ENCODE data around the gene TOM1. TPM values are rescaled to one million over a fixed set of nuclear protein-coding genes. Genes with fewer than 3 reads are reported as not detected.

TOM1 gene
- total and polyA plus RNA-seq, 10 donors = 19.9 to 92.1 (median 49.8) TPM

GRCh38 chr22:35344956-35345690 lies 45.4 kb downstream of the TOM1 start:
- H3K27me3 ChIP-seq (replicated peaks in 1 of 7) = no peaks in the 10 kb centered on the region
- H3K9me3 ChIP-seq = no peaks in the 10 kb centered on the region
- no peak overlapping the region for H3K4me3 ChIP-seq
- DNase-seq = no peak
- H3K36me3 ChIP-seq = peaks cover 0 to 88% (median 57%) of the 10 kb centered on the region in 6 donors
- peaks cover 0 to 20% (median 5%) of the 10 kb centered on the region in 6 donors for H3K4me1 ChIP-seq
- TF ChIP-seq CTCF (IDR thresholded peaks at IDR 0.05 in 8 of 11, conservative IDR thresholded peaks at IDR 0.05 in 3 of 11) = no peak
- peak in 2 of 3 donors; percentile 24 to 56 for TF ChIP-seq POLR2AphosphoS5 (IDR thresholded peaks at IDR 0.05)
- intact Hi-C loops (cut with DNase I; ENCODE audit: low total_unique reads) = no loop called here
- peak overlapping the region in 3 of 8 donors; percentile 18 to 59 (median 28) for H3K27ac ChIP-seq
- WGBS, 5 donors = 84 to 93% (median 88%) methylated on average over 8 to 14 of the region's 14 CpGs

GRCh38 chr22:35345808-35346505 lies 46.3 kb downstream of the TOM1 start:
- DNase-seq = no peak
- intact Hi-C loops (cut with DNase I; ENCODE audit: low total_unique reads) = no loop called here
- 82 to 94% (median 92%) methylated on average over 7 to 11 of the region's 11 CpGs for WGBS, 5 donors
- Histone ChIP-seq H3K4me3 (no peak overlapping the region), H3K36me3 (peaks cover 0 to 80% (median 48%) of the 10 kb centered on the region in 6 donors), H3K27me3 (replicated peaks in 1 of 7) (no peaks in the 10 kb centered on the region), H3K9me3 (no peaks in the 10 kb centered on the region), H3K4me1 (peaks cover 0 to 29% (median 14%) of the 10 kb centered on the region in 6 donors), H3K27ac (peak overlapping the region in 2 of 8 donors; percentile 13 to 59)
- TF ChIP-seq POLR2AphosphoS5 (IDR thresholded peaks at IDR 0.05) (peak in 1 of 3 donors; percentile 32), CTCF (IDR thresholded peaks at IDR 0.05 in 8 of 11, conservative IDR thresholded peaks at IDR 0.05 in 3 of 11) (no peak)

DNA sequence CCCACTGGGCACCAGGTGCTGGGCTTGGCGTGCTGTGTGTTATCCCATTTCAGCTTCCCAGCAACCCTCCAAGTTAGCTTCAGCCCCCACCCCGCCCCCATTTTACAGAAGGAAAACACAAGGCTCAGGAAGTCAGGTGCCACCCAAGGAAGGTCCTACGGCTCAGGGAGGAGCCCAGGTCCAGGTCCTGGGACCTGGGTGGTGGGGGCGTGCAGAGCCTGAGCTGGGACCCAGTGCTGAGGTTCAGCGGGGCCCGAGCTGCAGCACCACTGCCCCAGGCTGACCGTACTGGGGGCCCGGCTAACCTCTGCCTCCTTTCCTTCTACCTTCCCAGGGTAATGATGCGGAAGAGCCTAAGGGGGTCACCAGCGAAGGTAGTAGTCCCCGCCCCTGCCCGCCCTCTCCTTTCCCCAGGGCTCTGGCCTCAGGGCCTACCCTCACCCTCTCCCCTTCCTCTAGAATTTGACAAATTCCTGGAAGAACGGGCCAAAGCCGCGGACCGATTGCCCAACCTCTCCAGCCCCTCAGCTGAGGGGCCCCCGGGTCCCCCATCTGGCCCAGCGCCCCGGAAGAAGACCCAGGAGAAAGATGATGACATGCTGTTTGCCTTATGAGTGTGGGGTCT lies 47.0 kb downstream of the TOM1 start:
- TF ChIP-seq CTCF (IDR thresholded peaks at IDR 0.05 in 8 of 11, conservative IDR thresholded peaks at IDR 0.05 in 3 of 11) (no peak), POLR2A (IDR thresholded peaks at IDR 0.05) (no peak), POLR2AphosphoS5 (IDR thresholded peaks at IDR 0.05) (no peak)
- Histone ChIP-seq H3K27ac (no peak overlapping the region), H3K9me3 (no peaks in the 10 kb centered on the region), H3K4me1 (peaks cover 7 to 29% (median 21%) of the 10 kb centered on the region in 6 donors), H3K36me3 (peaks cover 0 to 73% (median 41%) of the 10 kb centered on the region in 6 donors), H3K4me3 (no peak overlapping the region), H3K27me3 (replicated peaks in 1 of 7) (no peaks in the 10 kb centered on the region)
- intact Hi-C loops (cut with DNase I; ENCODE audit: low total_unique reads) = no loop called here
- no peak for DNase-seq
- WGBS, 5 donors = 86 to 97% (median 91%) methylated on average over 14 to 19 of the region's 19 CpGs

- 86 to 95% (median 94%) methylated on average over 10 of the region's 10 CpGs for WGBS, 5 donors
- intact Hi-C loops (cut with DNase I; ENCODE audit: low total_unique reads) = no loop called here
- DNase-seq = no peak
- no peak overlapping the region for H3K4me3 ChIP-seq
- H3K27ac ChIP-seq = no peak overlapping the region
- H3K9me3 ChIP-seq = no peaks in the 10 kb centered on the region
- H3K4me1 ChIP-seq = peaks cover 14 to 36% (median 29%) of the 10 kb centered on the region in 6 donors
- no peak for TF ChIP-seq POLR2A (IDR thresholded peaks at IDR 0.05)
- no peak for TF ChIP-seq POLR2AphosphoS5 (IDR thresholded peaks at IDR 0.05)
- no peak for TF ChIP-seq CTCF (IDR thresholded peaks at IDR 0.05 in 8 of 11, conservative IDR thresholded peaks at IDR 0.05 in 3 of 11)
- peaks cover 0 to 65% (median 35%) of the 10 kb centered on the region in 6 donors for H3K36me3 ChIP-seq
- no peaks in the 10 kb centered on the region for H3K27me3 ChIP-seq (replicated peaks in 1 of 7)
These were observed 47.8 kb downstream of the TOM1 start for GRCh38 chr22:35347462-35347861.
